GM12878 (cell line): ENCODE results near the gene FUBP1. TPM values are rescaled to one million over a fixed set of nuclear protein-coding genes. Genes with fewer than 3 reads are reported as not detected.

ENCODE experiments used
- BCL11A ChIP-seq: IDR thresholded peaks from 2 replicates; pipeline ENCODE4 v1.6.1; 2011; ENCODE audit warnings: low read depth, low read length
- CBFB ChIP-seq: IDR thresholded peaks from 2 replicates; pipeline ENCODE4 v1.6.1; 2016; ENCODE audit warnings: antibody characterized with exemption, low read depth
- DPF2 ChIP-seq: fragments of 450-650 bp; IDR thresholded peaks from 2 replicates; pipeline ENCODE4 v1.6.1; 2017; ENCODE audit warnings: mild to moderate bottlenecking
- E2F4 ChIP-seq: IDR thresholded peaks from 2 replicates; pipeline ENCODE4 v1.6.1; 2012; ENCODE audit warnings: low read depth, low read length, improper control_type of control experiment
- ETV6 ChIP-seq, 2 experiments: fragments of 450-650 bp in 1 of 2; IDR thresholded peaks in 1 of 2; conservative IDR thresholded peaks in 1 of 2; 2 replicates each; pipeline ENCODE4 v1.6.1; 2014; ENCODE audit warnings: antibody characterized with exemption in 1 of 2, borderline replicate concordance in 1 of 2, low read depth in 1 of 2, mild to moderate bottlenecking in 1 of 2, moderate library complexity in 1 of 2
- KDM1A ChIP-seq: fragments of 200-600 bp; sonication (generic); IDR thresholded peaks from 2 replicates; pipeline ENCODE4 v1.6.1; 2016; ENCODE audit warnings: borderline replicate concordance
- MEF2A ChIP-seq: IDR thresholded peaks from 2 replicates; pipeline ENCODE4 v1.6.1; 2011; ENCODE audit warnings: low read depth, mild to moderate bottlenecking, low read length, moderate library complexity; ENCODE audit not compliant: insufficient read depth
- MYC ChIP-seq: IDR thresholded peaks from 2 replicates; pipeline ENCODE4 v1.6.1; 2011; ENCODE audit warnings: mild to moderate bottlenecking, low read length, moderate library complexity, inconsistent platforms; ENCODE audit not compliant: insufficient read depth, insufficient replicate concordance, insufficient read length, severe bottlenecking
- NBN ChIP-seq: fragments of 450-650 bp; IDR thresholded peaks from 2 replicates; pipeline ENCODE4 v1.6.1; 2016
- NFIC ChIP-seq: IDR thresholded peaks from 2 replicates; pipeline ENCODE4 v1.6.1; 2012; ENCODE audit warnings: low read depth, mild to moderate bottlenecking, inconsistent platforms, low read length, moderate library complexity
- POU2F2 ChIP-seq: IDR thresholded peaks from 3 replicates; pipeline ENCODE4 v1.6.1; 2011; ENCODE audit warnings: low read depth, mild to moderate bottlenecking, low read length, borderline replicate concordance
- RBBP5 ChIP-seq: fragments of 200-600 bp; sonication (generic); conservative IDR thresholded peaks from 2 replicates; pipeline ENCODE4 v1.6.1; 2016
- RFX5 ChIP-seq: IDR thresholded peaks from 2 replicates; pipeline ENCODE4 v1.6.1; 2011; ENCODE audit warnings: low read depth, low read length, improper control_type of control experiment
- SUPT20H ChIP-seq: IDR thresholded peaks from 2 replicates; pipeline ENCODE4 v1.6.1; 2011; ENCODE audit warnings: low read depth, mild to moderate bottlenecking, low read length, moderate library complexity, borderline replicate concordance; ENCODE audit not compliant: control insufficient read depth
- polyA plus RNA-seq, 11 experiments: library from polyadenylated mRNA; depleted of rRNA in 4 of 11; unstranded in 6 of 11; stranded (reverse) in 5 of 11; fragments of >200 nt; fragmentation: Nextera tagmentation in 4 of 11; fragmentation: Illumina TruSeq in 1 of 11; extraction: Ambion mirVana in 4 of 11; extraction: Trizol in 1 of 11; gene quantifications; 1 replicate in 1 of 11; 2 replicates in 10 of 11; pipeline versions ENCODE4 v1.2.1 to v1.2.3, GENCODE V29; 2011 to 2016; ENCODE audit warnings: inconsistent platforms in 2 of 11, missing spikeins in 2 of 11, low read depth in 1 of 11
- total RNA-seq, 4 experiments: library from RNA; depleted of rRNA in 3 of 4; stranded (reverse); fragments of >200 nt in 3 of 4; fragmentation: Illumina TruSeq in 1 of 4; extraction: Trizol in 1 of 4; gene quantifications; 2 replicates each; pipeline versions ENCODE4 v1.2.1 to v1.2.3, GENCODE V29; 2013 to 2021
- TF ChIP-seq, protein P1 (sequence below): fragments of 450-650 bp; formaldehyde crosslinking; IDR thresholded peaks from 2 replicates; pipeline ENCODE4 v1.4.0; 2020; ENCODE audit warnings: mild to moderate bottlenecking, moderate library complexity
- TF ChIP-seq, protein P2 (sequence below): IDR thresholded peaks from 2 replicates; pipeline ENCODE4 v1.6.1; 2011; ENCODE audit warnings: mild to moderate bottlenecking, low read depth, low read length, moderate library complexity; ENCODE audit not compliant: insufficient replicate concordance
- TF ChIP-seq, protein P3 (sequence below): fragments of 450-650 bp; IDR thresholded peaks from 2 replicates; pipeline ENCODE4 v1.6.1; 2016; ENCODE audit warnings: mild to moderate bottlenecking

Gene FUBP1
- total and polyA plus RNA-seq, 10 of the 15 experiments (the other 5 are each of a cell fraction or from before 2014, with no cell fraction given): 110 to 343 (median 191) TPM

DNA sequence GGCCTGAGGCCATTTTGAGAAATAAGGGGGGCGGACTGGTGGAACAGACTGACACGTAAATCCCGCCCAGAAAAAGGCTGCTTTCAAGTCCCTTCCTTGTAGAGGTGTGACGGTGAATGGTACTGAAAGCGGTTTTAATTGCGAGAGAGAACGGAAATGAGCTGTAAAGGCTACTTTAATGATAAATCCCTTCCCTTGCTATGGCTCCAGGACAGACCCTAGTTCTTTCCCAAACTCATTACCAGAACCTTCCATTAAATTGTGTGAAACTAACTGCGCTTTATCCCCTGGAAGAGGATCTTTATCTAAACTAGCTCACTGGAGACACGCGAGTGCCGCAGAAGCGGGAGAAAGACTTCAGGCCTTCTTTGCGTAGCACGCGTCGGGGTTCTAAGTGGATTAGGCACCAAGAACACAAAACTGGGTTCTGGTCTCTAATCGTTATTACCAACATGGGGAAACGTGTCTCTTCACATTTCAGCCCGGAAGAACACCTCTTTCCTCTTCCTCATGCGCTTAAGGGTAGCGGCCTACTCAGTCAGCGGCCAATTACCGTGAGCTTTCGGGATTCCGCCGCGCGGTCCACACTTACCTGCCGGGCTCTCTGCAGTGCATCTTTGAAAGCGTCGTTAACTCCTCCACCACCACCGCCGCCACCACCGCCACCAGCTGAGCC is 441 bp downstream of the FUBP1 start (continued):
- peak; percentile 63; the same call in 1 of the 2 replicates for TF ChIP-seq MEF2A
- TF ChIP-seq, protein P1, sequence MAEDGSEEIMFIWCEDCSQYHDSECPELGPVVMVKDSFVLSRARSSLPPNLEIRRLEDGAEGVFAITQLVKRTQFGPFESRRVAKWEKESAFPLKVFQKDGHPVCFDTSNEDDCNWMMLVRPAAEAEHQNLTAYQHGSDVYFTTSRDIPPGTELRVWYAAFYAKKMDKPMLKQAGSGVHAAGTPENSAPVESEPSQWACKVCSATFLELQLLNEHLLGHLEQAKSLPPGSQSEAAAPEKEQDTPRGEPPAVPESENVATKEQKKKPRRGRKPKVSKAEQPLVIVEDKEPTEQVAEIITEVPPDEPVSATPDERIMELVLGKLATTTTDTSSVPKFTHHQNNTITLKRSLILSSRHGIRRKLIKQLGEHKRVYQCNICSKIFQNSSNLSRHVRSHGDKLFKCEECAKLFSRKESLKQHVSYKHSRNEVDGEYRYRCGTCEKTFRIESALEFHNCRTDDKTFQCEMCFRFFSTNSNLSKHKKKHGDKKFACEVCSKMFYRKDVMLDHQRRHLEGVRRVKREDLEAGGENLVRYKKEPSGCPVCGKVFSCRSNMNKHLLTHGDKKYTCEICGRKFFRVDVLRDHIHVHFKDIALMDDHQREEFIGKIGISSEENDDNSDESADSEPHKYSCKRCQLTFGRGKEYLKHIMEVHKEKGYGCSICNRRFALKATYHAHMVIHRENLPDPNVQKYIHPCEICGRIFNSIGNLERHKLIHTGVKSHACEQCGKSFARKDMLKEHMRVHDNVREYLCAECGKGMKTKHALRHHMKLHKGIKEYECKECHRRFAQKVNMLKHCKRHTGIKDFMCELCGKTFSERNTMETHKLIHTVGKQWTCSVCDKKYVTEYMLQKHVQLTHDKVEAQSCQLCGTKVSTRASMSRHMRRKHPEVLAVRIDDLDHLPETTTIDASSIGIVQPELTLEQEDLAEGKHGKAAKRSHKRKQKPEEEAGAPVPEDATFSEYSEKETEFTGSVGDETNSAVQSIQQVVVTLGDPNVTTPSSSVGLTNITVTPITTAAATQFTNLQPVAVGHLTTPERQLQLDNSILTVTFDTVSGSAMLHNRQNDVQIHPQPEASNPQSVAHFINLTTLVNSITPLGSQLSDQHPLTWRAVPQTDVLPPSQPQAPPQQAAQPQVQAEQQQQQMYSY: no peak
- TF ChIP-seq E2F4: 0 out of 2 replicates have a peak, but pooled peaks have one; percentile 56
- no peak for TF ChIP-seq RFX5
- no peak for TF ChIP-seq MYC
- no peak; the same call in 1 of the 2 replicates for TF ChIP-seq CBFB
- TF ChIP-seq KDM1A: no peak
- no peak for TF ChIP-seq RBBP5
- peak; percentile 66; the same call in 1 of the 2 replicates for TF ChIP-seq DPF2
- TF ChIP-seq, protein P2, sequence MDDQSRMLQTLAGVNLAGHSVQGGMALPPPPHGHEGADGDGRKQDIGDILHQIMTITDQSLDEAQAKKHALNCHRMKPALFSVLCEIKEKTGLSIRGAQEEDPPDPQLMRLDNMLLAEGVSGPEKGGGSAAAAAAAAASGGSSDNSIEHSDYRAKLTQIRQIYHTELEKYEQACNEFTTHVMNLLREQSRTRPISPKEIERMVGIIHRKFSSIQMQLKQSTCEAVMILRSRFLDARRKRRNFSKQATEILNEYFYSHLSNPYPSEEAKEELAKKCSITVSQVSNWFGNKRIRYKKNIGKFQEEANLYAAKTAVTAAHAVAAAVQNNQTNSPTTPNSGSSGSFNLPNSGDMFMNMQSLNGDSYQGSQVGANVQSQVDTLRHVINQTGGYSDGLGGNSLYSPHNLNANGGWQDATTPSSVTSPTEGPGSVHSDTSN: peak; percentile 77
- TF ChIP-seq, protein P3, sequence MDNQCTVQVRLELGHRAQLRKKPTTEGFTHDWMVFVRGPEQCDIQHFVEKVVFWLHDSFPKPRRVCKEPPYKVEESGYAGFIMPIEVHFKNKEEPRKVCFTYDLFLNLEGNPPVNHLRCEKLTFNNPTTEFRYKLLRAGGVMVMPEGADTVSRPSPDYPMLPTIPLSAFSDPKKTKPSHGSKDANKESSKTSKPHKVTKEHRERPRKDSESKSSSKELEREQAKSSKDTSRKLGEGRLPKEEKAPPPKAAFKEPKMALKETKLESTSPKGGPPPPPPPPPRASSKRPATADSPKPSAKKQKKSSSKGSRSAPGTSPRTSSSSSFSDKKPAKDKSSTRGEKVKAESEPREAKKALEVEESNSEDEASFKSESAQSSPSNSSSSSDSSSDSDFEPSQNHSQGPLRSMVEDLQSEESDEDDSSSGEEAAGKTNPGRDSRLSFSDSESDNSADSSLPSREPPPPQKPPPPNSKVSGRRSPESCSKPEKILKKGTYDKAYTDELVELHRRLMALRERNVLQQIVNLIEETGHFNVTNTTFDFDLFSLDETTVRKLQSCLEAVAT: peak; percentile 89
- TF ChIP-seq BCL11A: peak; percentile 67; the same call in 1 of the 2 replicates
- TF ChIP-seq NBN: peak; percentile 68; the same call in 1 of the 2 replicates
- TF ChIP-seq SUPT20H: no peak
- TF ChIP-seq NFIC: no peak; the same call in 1 of the 2 replicates
- peak in 1 of 2 experiments; percentile 47; a peak in 1 of 4 replicates for TF ChIP-seq ETV6 (conservative IDR thresholded peaks at IDR 0.05 in 1 of 2, IDR thresholded peaks at IDR 0.05 in 1 of 2; ENCODE audit: borderline replicate concordance in 1 of 2, low read depth in 1 of 2)
- TF ChIP-seq POU2F2: peak; percentile 72; the same call in 2 of the 3 replicates
